ENCODE results near the gene KCND1.

GRCh38 chrX:48914593-48915493 lies 56.8 kb downstream of the KCND1 start:
- TF ChIP-seq ZNF830 (tag by site-specific recombination; IDR thresholded peaks at IDR 0.05; ENCODE audit: low read depth) = no peak
- TF ChIP-seq ZBTB7A (tag by site-specific recombination; IDR thresholded peaks at IDR 0.05; ENCODE audit: low read depth) = no peak
- TF ChIP-seq PATZ1 (tag by site-specific recombination; IDR thresholded peaks at IDR 0.05) = no peak
- TF ChIP-seq REST (tag by site-specific recombination; IDR thresholded peaks at IDR 0.05) = no peak
- no peak for TF ChIP-seq ZNF148 (tag by site-specific recombination; IDR thresholded peaks at IDR 0.05; ENCODE audit: borderline replicate concordance)
- no peak for TF ChIP-seq ZNF302 (tag by site-specific recombination; IDR thresholded peaks at IDR 0.05; ENCODE audit: low read depth)
- TF ChIP-seq ZNF184 (tag by site-specific recombination; IDR thresholded peaks at IDR 0.05) = no peak
- no peak for TF ChIP-seq ZNF518A (tag by site-specific recombination; conservative IDR thresholded peaks at IDR 0.05; ENCODE audit: low read depth)
- TF ChIP-seq ZNF10 (tag by site-specific recombination; IDR thresholded peaks at IDR 0.05) = no peak

Measured in HEK293 (cell line).